ENCODE measurements around the gene DLG2.

The DLG2 gene

GRCh38 chr11:85167038-85167437 is 460.1 kb downstream of the DLG2 start:
- H4K20me1 ChIP-seq (ENCODE audit: insufficient read depth, low read length), result no peaks in the 10 kb centered on the region
- H3K4me2 ChIP-seq (ENCODE audit: low read depth, low read length), result no peak overlapping the region
- no peak for TF ChIP-seq EZH2phosphoT487 (IDR thresholded peaks at IDR 0.05; ENCODE audit: low read length)
- TF ChIP-seq EZH2 (optimal IDR thresholded peaks at IDR 0.05; ENCODE audit: low read depth, low read length), result no peak
- TF ChIP-seq, protein P1, sequence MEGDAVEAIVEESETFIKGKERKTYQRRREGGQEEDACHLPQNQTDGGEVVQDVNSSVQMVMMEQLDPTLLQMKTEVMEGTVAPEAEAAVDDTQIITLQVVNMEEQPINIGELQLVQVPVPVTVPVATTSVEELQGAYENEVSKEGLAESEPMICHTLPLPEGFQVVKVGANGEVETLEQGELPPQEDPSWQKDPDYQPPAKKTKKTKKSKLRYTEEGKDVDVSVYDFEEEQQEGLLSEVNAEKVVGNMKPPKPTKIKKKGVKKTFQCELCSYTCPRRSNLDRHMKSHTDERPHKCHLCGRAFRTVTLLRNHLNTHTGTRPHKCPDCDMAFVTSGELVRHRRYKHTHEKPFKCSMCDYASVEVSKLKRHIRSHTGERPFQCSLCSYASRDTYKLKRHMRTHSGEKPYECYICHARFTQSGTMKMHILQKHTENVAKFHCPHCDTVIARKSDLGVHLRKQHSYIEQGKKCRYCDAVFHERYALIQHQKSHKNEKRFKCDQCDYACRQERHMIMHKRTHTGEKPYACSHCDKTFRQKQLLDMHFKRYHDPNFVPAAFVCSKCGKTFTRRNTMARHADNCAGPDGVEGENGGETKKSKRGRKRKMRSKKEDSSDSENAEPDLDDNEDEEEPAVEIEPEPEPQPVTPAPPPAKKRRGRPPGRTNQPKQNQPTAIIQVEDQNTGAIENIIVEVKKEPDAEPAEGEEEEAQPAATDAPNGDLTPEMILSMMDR (IDR thresholded peaks at IDR 0.05; ENCODE audit: low read length), result no peak
- H3K9ac ChIP-seq (ENCODE audit: low read length), result no peak overlapping the region
- no peaks in the 10 kb centered on the region for H3K27me3 ChIP-seq (replicated peaks; ENCODE audit: insufficient read depth, low read length)
- H3K27ac ChIP-seq (ENCODE audit: low read length), result no peak overlapping the region
- H3K79me2 ChIP-seq (ENCODE audit: low read length), result no peaks in the 10 kb centered on the region
- H3K4me1 ChIP-seq (ENCODE audit: low read length), result no peaks in the 10 kb centered on the region; the same call in 1 of the 2 replicates
- H3K9me2 ChIP-seq (replicated peaks; ENCODE audit: insufficient read depth, low read length), result no peaks in the 10 kb centered on the region
- no peaks in the 10 kb centered on the region for H3K9me3 ChIP-seq (replicated peaks; ENCODE audit: insufficient read depth, low read length)
- no peaks in the 10 kb centered on the region for H3K36me3 ChIP-seq (replicated peaks; ENCODE audit: insufficient read depth, low read length)
- no peak for DNase-seq
- no peaks in the 10 kb centered on the region for H3F3A ChIP-seq (ENCODE audit: insufficient read depth, low read length)
- H3K4me3 ChIP-seq (ENCODE audit: low read length), result no peak overlapping the region
- no peak overlapping the region for H2AFZ ChIP-seq (ENCODE audit: low read length)

DNA sequence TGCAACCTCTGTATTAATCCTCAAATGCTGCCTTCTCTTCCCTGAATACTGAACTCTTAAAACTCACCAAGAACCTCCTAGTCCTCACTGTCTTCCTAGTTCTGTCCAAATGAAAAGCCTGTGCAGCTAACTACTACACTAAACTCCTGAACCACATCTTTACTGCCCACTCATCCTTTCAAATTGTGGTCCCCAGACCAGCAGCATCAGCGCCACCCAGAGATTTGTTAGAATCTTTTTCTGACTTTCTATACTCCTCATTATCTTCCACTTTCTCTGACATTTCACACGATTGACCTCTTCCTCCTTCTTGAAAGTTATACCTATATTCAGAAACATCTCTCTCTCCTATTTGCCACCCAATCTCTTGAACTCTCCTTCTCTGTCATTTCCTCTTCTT is 461.3 kb downstream of the DLG2 start:
- H3K9me3 ChIP-seq (replicated peaks; ENCODE audit: insufficient read depth, low read length), result no peaks in the 10 kb centered on the region
- no peak for DNase-seq
- no peak overlapping the region for H3K9ac ChIP-seq (ENCODE audit: low read length)
- no peak overlapping the region for H3K4me3 ChIP-seq (ENCODE audit: low read length)
- no peaks in the 10 kb centered on the region for H3K9me2 ChIP-seq (replicated peaks; ENCODE audit: insufficient read depth, low read length)
- no peak overlapping the region for H3K27ac ChIP-seq (ENCODE audit: low read length)
- H2AFZ ChIP-seq (ENCODE audit: low read length), result no peak overlapping the region
- no peaks in the 10 kb centered on the region for H3K27me3 ChIP-seq (replicated peaks; ENCODE audit: insufficient read depth, low read length)
- no peaks in the 10 kb centered on the region; the same call in 1 of the 2 replicates for H3K4me1 ChIP-seq (ENCODE audit: low read length)
- H3K4me2 ChIP-seq (ENCODE audit: low read depth, low read length), result no peak overlapping the region
- no peaks in the 10 kb centered on the region for H3K36me3 ChIP-seq (replicated peaks; ENCODE audit: insufficient read depth, low read length)
- no peaks in the 10 kb centered on the region for H4K20me1 ChIP-seq (ENCODE audit: insufficient read depth, low read length)
- H3F3A ChIP-seq (ENCODE audit: insufficient read depth, low read length), result no peaks in the 10 kb centered on the region
- no peaks in the 10 kb centered on the region for H3K79me2 ChIP-seq (ENCODE audit: low read length)
- TF ChIP-seq EZH2 (optimal IDR thresholded peaks at IDR 0.05; ENCODE audit: low read depth, low read length) (no peak), EZH2phosphoT487 (IDR thresholded peaks at IDR 0.05; ENCODE audit: low read length) (no peak)
- TF ChIP-seq, protein P1 (IDR thresholded peaks at IDR 0.05; ENCODE audit: low read length), result no peak

GRCh38 chr11:85164743-85165142 is 462.4 kb downstream of the DLG2 start:
- H3K9me3 ChIP-seq (replicated peaks; ENCODE audit: insufficient read depth, low read length), result no peaks in the 10 kb centered on the region
- TF ChIP-seq, protein P1 (IDR thresholded peaks at IDR 0.05; ENCODE audit: low read length), result no peak
- TF ChIP-seq EZH2phosphoT487 (IDR thresholded peaks at IDR 0.05; ENCODE audit: low read length) (no peak), EZH2 (optimal IDR thresholded peaks at IDR 0.05; ENCODE audit: low read depth, low read length) (no peak)
- H3K4me2 ChIP-seq (ENCODE audit: low read depth, low read length), result no peak overlapping the region
- H3K4me1 ChIP-seq (ENCODE audit: low read length), result no peaks in the 10 kb centered on the region; the same call in 1 of the 2 replicates
- H3K36me3 ChIP-seq (replicated peaks; ENCODE audit: insufficient read depth, low read length), result no peaks in the 10 kb centered on the region
- no peak for DNase-seq
- H4K20me1 ChIP-seq (ENCODE audit: insufficient read depth, low read length), result no peaks in the 10 kb centered on the region
- H3K27me3 ChIP-seq (replicated peaks; ENCODE audit: insufficient read depth, low read length), result no peaks in the 10 kb centered on the region
- no peak overlapping the region for H3K27ac ChIP-seq (ENCODE audit: low read length)
- no peak overlapping the region for H3K4me3 ChIP-seq (ENCODE audit: low read length)
- H3K79me2 ChIP-seq (ENCODE audit: low read length), result no peaks in the 10 kb centered on the region
- no peaks in the 10 kb centered on the region for H3F3A ChIP-seq (ENCODE audit: insufficient read depth, low read length)
- no peak overlapping the region for H2AFZ ChIP-seq (ENCODE audit: low read length)
- H3K9me2 ChIP-seq (replicated peaks; ENCODE audit: insufficient read depth, low read length), result no peaks in the 10 kb centered on the region
- no peak overlapping the region for H3K9ac ChIP-seq (ENCODE audit: low read length)

Measured in MM.1S (cell line).